ENCODE data around the gene CDC16. TPM values are rescaled to one million over a fixed set of nuclear protein-coding genes. Genes with fewer than 3 reads are reported as not detected.

Gene CDC16
- polyA plus RNA-seq, 1 experiment, result 112 TPM

GRCh38 chr13:114266241-114266640, 31.5 kb downstream of the CDC16 start:
- no peak for DNase-seq (ENCODE audit: low read depth, low spot score)
- Histone ChIP-seq H3K4me3 (ENCODE audit: low read depth, low read length) (no peak overlapping the region), H3K9me3 (ENCODE audit: control insufficient read depth, insufficient read depth, low read length) (no peaks in the 10 kb centered on the region), H3K27ac (ENCODE audit: low read depth, low read length) (no peak overlapping the region), H3K27me3 (ENCODE audit: control insufficient read depth, insufficient read depth, low read length) (no peaks in the 10 kb centered on the region)
- ChIA-PET CTCF (no interaction called here), POLR2A (no interaction called here)
- TF ChIP-seq CTCF (IDR thresholded peaks at IDR 0.05; ENCODE audit: low read depth, low read length), result no peak

GRCh38 chr13:114268344-114269280, 33.9 kb downstream of the CDC16 start:
- H3K27me3 ChIP-seq (ENCODE audit: control insufficient read depth, insufficient read depth, low read length), result no peaks in the 10 kb centered on the region
- TF ChIP-seq CTCF (IDR thresholded peaks at IDR 0.05; ENCODE audit: low read depth, low read length), result no peak
- CTCF ChIA-PET, result no interaction called here
- POLR2A ChIA-PET, result no interaction called here
- H3K27ac ChIP-seq (ENCODE audit: low read depth, low read length), result no peak overlapping the region
- no peak overlapping the region for H3K4me3 ChIP-seq (ENCODE audit: low read depth, low read length)
- H3K9me3 ChIP-seq (ENCODE audit: control insufficient read depth, insufficient read depth, low read length), result no peaks in the 10 kb centered on the region
- DNase-seq (ENCODE audit: low read depth, low spot score), result no peak

GRCh38 chr13:114269281-114269770, 34.6 kb downstream of the CDC16 start:
- Histone ChIP-seq H3K4me3 (ENCODE audit: low read depth, low read length) (no peak overlapping the region), H3K27me3 (ENCODE audit: control insufficient read depth, insufficient read depth, low read length) (no peaks in the 10 kb centered on the region), H3K9me3 (ENCODE audit: control insufficient read depth, insufficient read depth, low read length) (no peaks in the 10 kb centered on the region), H3K27ac (ENCODE audit: low read depth, low read length) (no peak overlapping the region)
- TF ChIP-seq CTCF (IDR thresholded peaks at IDR 0.05; ENCODE audit: low read depth, low read length), result no peak
- ChIA-PET POLR2A (no interaction called here), CTCF (no interaction called here)
- DNase-seq (ENCODE audit: low read depth, low spot score), result no peak

- Histone ChIP-seq H3K9me3 (ENCODE audit: control insufficient read depth, insufficient read depth, low read length) (no peaks in the 10 kb centered on the region), H3K27ac (ENCODE audit: low read depth, low read length) (no peak overlapping the region), H3K27me3 (ENCODE audit: control insufficient read depth, insufficient read depth, low read length) (no peaks in the 10 kb centered on the region), H3K4me3 (ENCODE audit: low read depth, low read length) (no peak overlapping the region)
- no peak for DNase-seq (ENCODE audit: low read depth, low spot score)
- POLR2A ChIA-PET, result no interaction called here
- CTCF ChIA-PET, result no interaction called here
- TF ChIP-seq CTCF (IDR thresholded peaks at IDR 0.05; ENCODE audit: low read depth, low read length), result no peak
Observed at GRCh38 chr13:114272977-114273376, 38.3 kb downstream of the CDC16 start.

- no peak for TF ChIP-seq CTCF (IDR thresholded peaks at IDR 0.05; ENCODE audit: low read depth, low read length)
- H3K27ac ChIP-seq (ENCODE audit: low read depth, low read length), result no peak overlapping the region
- ChIA-PET POLR2A (no interaction called here), CTCF (no interaction called here)
- H3K27me3 ChIP-seq (ENCODE audit: control insufficient read depth, insufficient read depth, low read length), result no peaks in the 10 kb centered on the region
- DNase-seq (ENCODE audit: low read depth, low spot score), result no peak
- no peaks in the 10 kb centered on the region for H3K9me3 ChIP-seq (ENCODE audit: control insufficient read depth, insufficient read depth, low read length)
- H3K4me3 ChIP-seq (ENCODE audit: low read depth, low read length), result no peak overlapping the region
Observed at GRCh38 chr13:114275304-114275703, 40.6 kb downstream of the CDC16 start.

Measured in AG04450 (cell line).